Transverse colon (tissue), 4 donors: ENCODE results near the gene OGG1. TPM values are rescaled to one million over a fixed set of nuclear protein-coding genes. Genes with fewer than 3 reads are reported as not detected.

ENCODE experiments used
- DNase-seq: peaks from one replicate; pipeline ENCODE4 v3.0.0-alpha.2; 2019
- H3K27ac ChIP-seq, 4 donors: fragments of 200-600 bp; sonication (generic); 2 replicates each; pipeline ENCODE4 v1.5.1; 2016 to 2018; ENCODE audit warnings: inconsistent platforms in 4 of 4
- H3K27me3 ChIP-seq: fragments of 200-600 bp; sonication (generic); 2 replicates; pipeline ENCODE4 v1.5.1; 2017; ENCODE audit warnings: inconsistent platforms
- H3K36me3 ChIP-seq, 4 donors: fragments of 200-600 bp; sonication (generic); 2 replicates each; pipeline ENCODE4 v1.5.1; 2017 to 2019; ENCODE audit warnings: inconsistent platforms in 4 of 4
- H3K4me1 ChIP-seq, 4 donors: fragments of 200-600 bp; sonication (generic); 2 replicates each; pipeline ENCODE4 v1.5.1; 2017 to 2020; ENCODE audit warnings: inconsistent platforms in 4 of 4
- H3K4me3 ChIP-seq, 4 donors: fragments of 200-600 bp; sonication (generic); 1 replicate in 1 of 4; 2 replicates in 3 of 4; pipeline versions ENCODE4 v1.5.1 to v1.6.1; 2017 to 2019; ENCODE audit warnings: inconsistent platforms in 4 of 4
- H3K9me3 ChIP-seq, 2 donors: fragments of 200-600 bp; sonication (generic); 2 replicates each; pipeline ENCODE4 v1.5.1; 2017 to 2019; ENCODE audit warnings: inconsistent platforms in 2 of 2
- EP300 ChIP-seq: sonication (generic); formaldehyde crosslinking; IDR thresholded peaks from one replicate; pipeline ENCODE4 v1.6.1; 2017; ENCODE audit warnings: antibody characterized with exemption, low read depth
- POLR2A ChIP-seq: fragments of 450-650 bp; IDR thresholded peaks from one replicate; pipeline ENCODE4 v1.6.1; 2016; ENCODE audit warnings: antibody characterized with exemption, mild to moderate bottlenecking, moderate library complexity
- POLR2AphosphoS5 ChIP-seq, 3 donors: sonication (generic); formaldehyde crosslinking; IDR thresholded peaks; one replicate each; pipeline ENCODE4 v1.6.1; 2016; ENCODE audit warnings: antibody characterized with exemption in 3 of 3
- WGBS, 2 donors: methylation state at CpG; one replicate each; pipeline ENCODE4 v1.1.5; 2018; ENCODE audit warnings: low coverage in 1 of 2; 5-methylcytosine and 5-hydroxymethylcytosine counted together
- in situ Hi-C, 4 donors: fragments of 200-750 bp; cut with MboI; loops; one replicate each; pipeline versions ENCODE4 v1.15.0 to v1.15.1; 2017; ENCODE audit warnings: low sequenced_read_pairs in 3 of 4, low pct_ligation_motif_present in 1 of 4, low pct_unique_long_range_greater_than_20kb in 1 of 4
- intact Hi-C: fragments of 100-400 bp; cut with DNase I; formaldehyde crosslinking; loops from one replicate; pipeline ENCODE4 v1.15.1; 2023; ENCODE audit warnings: low total_unique reads
- total RNA-seq, 4 donors: library from RNA; depleted of rRNA; stranded (reverse); fragments of >200 nt; gene quantifications; one replicate each; pipeline ENCODE4 v1.1.0, GENCODE V29; 2016
- TF ChIP-seq, protein P1 (sequence below), 5 experiments: fragments of 200-600 bp in 3 of 5; fragments of 450-650 bp in 2 of 5; sonication (generic) in 3 of 5; IDR thresholded peaks; 1 replicate in 2 of 5; 2 replicates in 3 of 5; pipeline ENCODE4 v1.5.1; 2016 to 2017; ENCODE audit warnings: antibody characterized with exemption in 5 of 5, inconsistent platforms in 3 of 5, mild to moderate bottlenecking in 2 of 5, moderate library complexity in 1 of 5

Gene OGG1
- total RNA-seq, 4 donors from 2014 or later = 27.8 to 69.5 (median 39.7) TPM

GRCh38 chr3:9776896-9777693 is 27.3 kb downstream of the OGG1 start:
- Histone ChIP-seq H3K36me3 (peaks cover 0 to 9% (median under 1%) of the 10 kb centered on the region in 4 donors), H3K27ac (no peak overlapping the region), H3K4me1 (peaks cover 0 to 22% (median 9%) of the 10 kb centered on the region in 4 donors), H3K4me3 (no peak overlapping the region), H3K27me3 (no peaks in the 10 kb centered on the region), H3K9me3 (no peaks in the 10 kb centered on the region)
- intact Hi-C loops (no loop called here), in situ Hi-C loops (no loop called here)
- TF ChIP-seq POLR2A (no peak), POLR2AphosphoS5 (IDR thresholded peaks at IDR 0.05) (no peak), EP300 (no peak)
- TF ChIP-seq, protein P1, sequence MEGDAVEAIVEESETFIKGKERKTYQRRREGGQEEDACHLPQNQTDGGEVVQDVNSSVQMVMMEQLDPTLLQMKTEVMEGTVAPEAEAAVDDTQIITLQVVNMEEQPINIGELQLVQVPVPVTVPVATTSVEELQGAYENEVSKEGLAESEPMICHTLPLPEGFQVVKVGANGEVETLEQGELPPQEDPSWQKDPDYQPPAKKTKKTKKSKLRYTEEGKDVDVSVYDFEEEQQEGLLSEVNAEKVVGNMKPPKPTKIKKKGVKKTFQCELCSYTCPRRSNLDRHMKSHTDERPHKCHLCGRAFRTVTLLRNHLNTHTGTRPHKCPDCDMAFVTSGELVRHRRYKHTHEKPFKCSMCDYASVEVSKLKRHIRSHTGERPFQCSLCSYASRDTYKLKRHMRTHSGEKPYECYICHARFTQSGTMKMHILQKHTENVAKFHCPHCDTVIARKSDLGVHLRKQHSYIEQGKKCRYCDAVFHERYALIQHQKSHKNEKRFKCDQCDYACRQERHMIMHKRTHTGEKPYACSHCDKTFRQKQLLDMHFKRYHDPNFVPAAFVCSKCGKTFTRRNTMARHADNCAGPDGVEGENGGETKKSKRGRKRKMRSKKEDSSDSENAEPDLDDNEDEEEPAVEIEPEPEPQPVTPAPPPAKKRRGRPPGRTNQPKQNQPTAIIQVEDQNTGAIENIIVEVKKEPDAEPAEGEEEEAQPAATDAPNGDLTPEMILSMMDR (IDR thresholded peaks at IDR 0.05) = no peak
- DNase-seq = no peak
- WGBS, 2 donors = 69 to 85% methylated on average over 3 to 5 of the region's 5 CpGs

- intact Hi-C loops (no loop called here), in situ Hi-C loops (no loop called here)
- WGBS, 2 donors = 88% methylated on average over 1 of the region's 1 CpG; no CpG with 5 or more reads in 1 of the 2 donors
- Histone ChIP-seq H3K36me3 (peaks cover 0 to 15% (median 4%) of the 10 kb centered on the region in 4 donors), H3K4me1 (peaks cover 0 to 23% (median 9%) of the 10 kb centered on the region in 4 donors), H3K9me3 (no peaks in the 10 kb centered on the region), H3K4me3 (no peak overlapping the region), H3K27me3 (no peaks in the 10 kb centered on the region), H3K27ac (no peak overlapping the region)
- DNase-seq = no peak
- no peak for TF ChIP-seq POLR2A
- TF ChIP-seq POLR2AphosphoS5 (IDR thresholded peaks at IDR 0.05) = no peak
- TF ChIP-seq, protein P1 (IDR thresholded peaks at IDR 0.05) = no peak
- TF ChIP-seq EP300 = no peak
These were observed 27.9 kb downstream of the OGG1 start for GRCh38 chr3:9777694-9778021.

- Histone ChIP-seq H3K36me3 (peaks cover 0 to 18% (median 7%) of the 10 kb centered on the region in 4 donors), H3K9me3 (no peaks in the 10 kb centered on the region), H3K27me3 (no peaks in the 10 kb centered on the region), H3K4me3 (no peak overlapping the region), H3K4me1 (peaks cover 0 to 23% (median 9%) of the 10 kb centered on the region in 4 donors), H3K27ac (peak overlapping the region in 3 of 4 donors; percentile 35 to 57 (median 43))
- intact Hi-C loops (no loop called here), in situ Hi-C loops (no loop called here)
- WGBS, 2 donors = 35 to 66% methylated on average over 4 to 5 of the region's 5 CpGs
- DNase-seq = no peak
- no peak for TF ChIP-seq POLR2A
- TF ChIP-seq POLR2AphosphoS5 (IDR thresholded peaks at IDR 0.05) = no peak
- TF ChIP-seq EP300 = no peak
- TF ChIP-seq, protein P1 (IDR thresholded peaks at IDR 0.05) = no peak
These were observed 28.7 kb downstream of the OGG1 start for GRCh38 chr3:9778143-9779074.

DNA sequence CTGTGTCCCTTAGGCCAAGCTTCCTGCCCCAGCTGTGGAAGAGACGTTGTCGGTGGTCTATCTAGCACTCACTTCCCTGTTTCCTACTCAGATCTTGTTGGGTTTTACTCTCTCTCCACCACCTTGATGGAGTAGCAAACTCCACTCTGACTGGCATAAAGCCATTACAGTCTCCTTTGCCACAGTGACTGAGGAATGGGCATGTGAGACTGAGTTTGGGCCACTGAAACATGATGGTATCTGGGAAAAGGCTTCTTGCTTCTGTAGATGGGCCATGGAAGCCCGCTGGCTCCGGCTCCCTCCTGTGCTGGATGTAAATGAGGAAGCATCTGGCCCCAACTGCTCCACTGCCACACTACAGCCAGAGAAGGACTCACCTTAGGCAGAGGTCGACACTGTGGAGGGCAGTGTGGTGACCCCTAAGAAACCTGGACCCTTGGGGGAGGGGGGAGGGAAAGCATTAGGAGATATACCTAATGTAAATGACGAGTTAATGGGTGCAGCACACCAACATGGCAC is 29.4 kb downstream of the OGG1 start:
- H3K36me3 ChIP-seq = peaks cover 0 to 22% (median 10%) of the 10 kb centered on the region in 4 donors
- no peaks in the 10 kb centered on the region for H3K9me3 ChIP-seq
- H3K4me3 ChIP-seq = no peak overlapping the region
- H3K27ac ChIP-seq = peak overlapping the region; percentile 35 to 57 (median 42)
- in situ Hi-C loops = no loop called here
- H3K27me3 ChIP-seq = no peaks in the 10 kb centered on the region
- 77% methylated on average over 5 of the region's 6 CpGs; no CpG with 5 or more reads in 1 of the 2 donors for WGBS, 2 donors
- TF ChIP-seq POLR2AphosphoS5 (IDR thresholded peaks at IDR 0.05) = no peak
- no peak for TF ChIP-seq EP300
- no peak for TF ChIP-seq POLR2A
- TF ChIP-seq, protein P1 (IDR thresholded peaks at IDR 0.05) = no peak
- intact Hi-C loops = no loop called here
- DNase-seq = no peak
- H3K4me1 ChIP-seq = peaks cover 0 to 23% (median 9%) of the 10 kb centered on the region in 4 donors
